GM18499 (cell line): ENCODE data around the gene TPM4.
"Not testable (repeated sequence)": the region's sequence is repeated elsewhere in the genome, so short reads cannot be mapped to it uniquely, and the experiment has no call there.

Source experiments
- ATAC-seq: cut with Tn5 transposase; IDR thresholded peaks from one replicate; pipeline ENCODE4 v1.9.1; 2021; ENCODE audit warnings: moderate number of reproducible peaks; ENCODE audit not compliant: insufficient read depth, unreplicated experiment

The TPM4 gene

DNA sequence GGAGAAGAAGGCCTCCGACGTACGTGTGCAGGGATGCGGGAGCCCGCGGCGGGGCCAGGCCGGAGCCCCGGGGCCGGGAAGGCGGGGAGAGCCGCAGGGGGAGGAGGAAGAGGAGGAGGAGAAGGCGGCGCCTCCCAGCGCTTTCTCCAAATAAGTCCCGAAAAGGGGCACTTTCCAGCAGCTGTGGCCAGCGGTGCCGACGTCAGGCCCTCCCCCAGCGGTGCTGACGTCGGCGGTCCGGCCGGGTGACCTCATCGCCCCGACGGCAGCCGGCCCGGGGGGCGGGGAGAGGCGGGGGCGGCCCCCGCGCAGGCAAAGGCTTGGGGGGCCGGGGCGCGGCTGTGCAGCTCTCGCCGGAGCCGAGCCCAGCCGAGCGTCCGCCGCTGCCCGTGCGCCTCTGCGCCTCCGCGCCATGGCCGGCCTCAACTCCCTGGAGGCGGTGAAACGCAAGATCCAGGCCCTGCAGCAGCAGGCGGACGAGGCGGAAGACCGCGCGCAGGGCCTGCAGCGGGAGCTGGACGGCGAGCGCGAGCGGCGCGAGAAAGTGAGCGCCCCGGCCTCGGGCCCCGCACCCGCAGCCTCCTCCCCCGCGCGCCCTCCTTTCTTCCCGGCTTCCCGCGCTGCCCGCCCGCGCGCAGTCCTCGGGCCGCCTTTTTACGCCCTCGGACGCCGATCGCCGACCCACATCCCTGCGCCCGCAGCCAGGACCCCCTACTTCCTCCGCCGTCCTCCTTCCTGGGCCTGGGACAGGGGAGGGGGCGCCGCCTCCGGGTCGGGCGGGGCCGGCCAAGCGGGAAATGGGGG lies at the start of gene TPM4:
Gene TPM4, plus strand, starts transcription at position 342 of the 804 bp plus-strand sequence. Its CDS starts 71 bp downstream, at position 413.
- no peak for ATAC-seq

DNA sequence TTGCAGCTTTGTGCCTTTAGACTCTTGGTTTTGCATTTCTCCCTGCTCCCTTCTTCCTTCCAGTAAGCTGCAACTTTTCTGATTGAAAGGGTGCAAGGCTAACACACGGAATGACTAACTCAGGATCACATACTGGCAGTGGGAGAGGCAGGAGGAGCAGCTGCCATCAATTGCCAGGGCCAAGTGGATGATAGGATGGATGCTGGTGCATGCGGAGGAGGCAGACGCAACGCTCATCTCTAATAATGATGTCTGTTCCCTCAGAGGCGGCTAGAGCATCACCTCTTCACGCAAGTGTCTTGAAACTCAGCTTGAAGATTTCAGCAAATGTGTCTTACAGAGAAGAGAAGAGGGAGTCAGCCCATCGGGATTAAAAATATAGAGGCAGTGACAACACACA lies 49.5 kb upstream of the TPM4 start:
- ATAC-seq = no peak

DNA sequence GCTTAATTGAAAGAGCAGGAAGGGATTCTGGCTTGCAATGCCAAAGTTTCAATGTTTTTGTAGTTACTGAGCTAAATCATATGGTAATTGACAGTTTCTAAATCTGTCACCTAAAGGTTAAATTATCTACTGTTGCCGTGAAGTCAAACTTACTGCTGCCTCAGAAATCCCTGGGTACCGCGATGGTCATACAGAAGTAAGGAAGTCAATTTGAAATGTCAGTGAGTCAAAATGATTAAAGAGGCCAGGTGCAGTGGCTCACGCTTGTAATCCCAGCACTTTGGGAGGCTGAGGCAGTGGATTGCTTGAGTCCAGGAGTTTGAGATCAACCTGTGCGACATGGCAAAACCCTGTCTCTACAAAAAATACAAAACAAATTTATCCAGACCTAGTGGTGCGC lies 48.8 kb upstream of the TPM4 start:
- no peak for ATAC-seq

DNA sequence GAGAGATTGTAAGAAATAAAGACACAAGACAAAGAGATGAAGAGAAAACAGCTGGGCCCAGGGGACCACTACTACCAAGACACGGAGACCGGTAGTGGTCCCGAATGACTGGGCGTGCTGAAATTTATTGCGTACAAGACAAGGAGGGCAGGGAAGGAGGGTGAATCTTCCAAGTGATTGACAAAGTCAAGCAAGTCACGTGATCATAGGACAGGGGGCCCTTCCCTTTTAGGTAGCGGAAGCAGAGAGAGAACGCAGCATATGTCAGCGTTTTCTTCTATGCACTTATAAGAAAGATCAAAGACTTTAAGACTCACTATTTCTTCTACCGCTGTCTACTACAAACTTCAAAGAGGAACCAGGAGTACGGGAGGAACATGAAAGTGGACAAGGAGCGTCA lies 46.1 kb upstream of the TPM4 start:
- ATAC-seq = not testable (repeated sequence)

DNA sequence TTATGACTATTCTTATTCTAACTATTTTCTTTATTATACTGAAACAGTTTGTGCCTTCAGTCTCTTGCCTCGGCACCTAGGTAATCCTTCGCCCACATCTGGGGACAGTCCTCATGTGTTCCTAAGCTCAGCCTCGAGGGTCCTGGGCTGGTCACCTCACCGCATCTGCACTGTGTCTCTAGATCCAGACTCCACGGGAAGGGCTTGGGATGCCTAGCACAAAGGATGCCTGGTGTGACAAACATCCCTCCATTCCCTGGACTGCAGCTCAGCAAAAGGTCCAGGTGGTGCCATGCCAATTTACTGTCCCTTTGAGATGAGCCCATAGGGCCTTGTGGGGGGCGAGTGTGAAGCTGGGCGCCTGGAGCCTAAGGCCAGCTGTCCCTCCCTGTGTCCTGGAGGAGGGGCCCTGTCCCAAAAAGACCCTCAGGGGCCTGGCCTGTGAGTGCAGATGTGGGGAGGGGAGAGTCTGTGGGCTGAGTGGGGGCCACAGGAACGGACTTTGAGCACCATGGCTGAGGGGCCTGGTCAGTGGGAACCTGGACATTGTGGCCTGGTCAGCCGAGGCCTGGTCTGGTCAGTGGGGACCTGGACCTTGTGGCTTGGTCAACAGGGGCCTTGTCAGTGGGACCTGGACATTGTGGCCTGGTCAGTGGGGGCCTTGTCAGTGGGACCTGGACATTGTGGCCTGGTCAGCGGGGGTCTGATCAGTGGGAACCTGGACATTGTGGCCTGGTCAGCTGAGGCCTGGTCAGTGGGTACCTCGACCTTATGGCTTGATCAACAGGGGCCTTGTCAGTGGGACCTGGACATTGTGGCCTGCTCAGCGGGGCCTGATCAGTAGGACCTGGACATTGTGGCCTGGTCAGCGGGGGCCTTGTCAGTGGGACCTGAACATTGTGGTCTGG lies 45.1 kb upstream of the TPM4 start:
- ATAC-seq = no peak

DNA sequence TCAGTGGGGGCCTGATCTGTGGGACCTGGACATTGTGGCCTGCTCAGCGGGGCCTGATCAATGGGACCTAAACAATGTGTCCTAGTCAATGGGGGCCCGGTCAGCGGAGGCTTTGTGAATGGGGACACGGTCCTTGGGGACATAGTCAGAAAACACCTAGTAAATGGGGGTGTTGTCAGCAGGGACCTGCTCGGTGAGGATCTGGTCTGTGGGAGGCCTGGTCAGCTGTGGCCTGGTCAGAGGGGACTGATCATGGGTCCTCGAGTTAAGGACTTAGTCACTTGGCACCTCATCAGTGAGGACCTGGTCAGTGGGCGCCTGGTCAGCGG lies 44.5 kb upstream of the TPM4 start:
- no peak for ATAC-seq

DNA sequence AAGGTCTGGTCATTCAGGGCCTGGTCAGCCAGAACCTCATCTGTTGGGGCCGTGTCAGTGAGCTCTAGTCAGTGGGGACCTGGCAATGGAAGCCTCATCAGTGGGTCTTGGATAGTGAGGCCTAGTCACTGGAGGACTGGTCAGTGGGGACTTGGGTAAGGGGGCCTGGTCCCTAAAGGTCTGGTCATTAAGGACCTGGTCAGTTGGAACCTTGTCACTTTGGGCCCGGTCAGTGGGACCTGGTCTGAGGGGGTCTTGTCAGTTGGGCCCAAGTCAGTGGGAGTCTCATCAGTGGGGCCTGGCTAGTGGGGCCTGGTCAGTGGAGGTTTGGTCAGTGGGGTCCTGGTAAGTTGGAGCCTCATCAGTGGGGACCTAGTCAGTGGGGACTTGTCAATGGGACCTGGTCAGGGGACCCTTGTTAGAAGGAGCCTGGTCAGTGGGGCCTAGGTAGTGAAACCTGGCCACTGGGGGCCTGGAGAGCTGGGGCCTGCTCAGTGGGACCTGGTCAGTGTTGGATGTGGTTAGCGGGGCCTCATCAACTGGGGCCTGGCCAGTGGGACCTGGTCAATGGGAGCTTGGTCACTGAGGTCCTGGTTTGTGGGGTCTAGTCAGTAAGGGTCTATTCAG lies 43.7 kb upstream of the TPM4 start:
- no peak for ATAC-seq

DNA sequence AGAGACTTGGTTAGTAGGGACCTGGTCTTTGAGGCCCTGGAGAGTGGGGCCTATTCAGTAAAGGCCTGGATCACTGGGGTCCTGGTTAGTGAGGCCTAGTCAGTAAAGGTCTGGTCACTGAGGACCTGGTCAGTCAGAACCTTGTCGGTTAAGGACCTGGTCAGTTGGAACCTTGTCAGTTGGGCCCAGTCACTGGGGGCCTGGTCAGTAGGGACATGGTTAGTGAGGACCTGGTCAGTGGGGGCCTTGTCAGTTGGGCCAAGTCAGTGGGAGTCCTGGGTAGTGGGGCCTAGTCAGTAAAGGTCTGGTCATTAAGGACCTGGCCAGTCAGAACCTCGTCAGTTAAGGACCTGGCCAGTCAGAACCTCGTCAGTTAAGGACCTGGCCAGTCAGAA lies 43.2 kb upstream of the TPM4 start:
- ATAC-seq = no peak

DNA sequence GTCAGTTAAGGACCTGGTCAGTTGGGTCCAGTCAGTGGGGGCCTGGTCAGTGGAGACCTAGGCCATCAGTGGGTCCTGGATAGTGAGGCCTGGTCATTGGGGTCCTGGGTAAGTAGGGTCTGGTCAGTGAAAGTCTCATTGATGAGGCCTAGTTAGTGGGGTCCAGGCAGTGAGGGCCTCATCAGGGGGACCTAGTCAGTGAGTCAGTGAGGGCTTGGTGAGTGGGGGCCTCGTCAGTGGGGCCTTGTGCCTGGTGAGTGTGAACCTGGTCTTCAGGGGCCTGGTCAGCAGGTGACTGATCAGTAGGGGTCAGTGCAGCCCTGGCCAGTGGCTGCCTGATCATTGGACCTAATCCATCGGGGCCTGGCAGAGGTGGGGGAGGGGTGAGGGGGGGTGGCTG lies 42.6 kb upstream of the TPM4 start:
- ATAC-seq = no peak

DNA sequence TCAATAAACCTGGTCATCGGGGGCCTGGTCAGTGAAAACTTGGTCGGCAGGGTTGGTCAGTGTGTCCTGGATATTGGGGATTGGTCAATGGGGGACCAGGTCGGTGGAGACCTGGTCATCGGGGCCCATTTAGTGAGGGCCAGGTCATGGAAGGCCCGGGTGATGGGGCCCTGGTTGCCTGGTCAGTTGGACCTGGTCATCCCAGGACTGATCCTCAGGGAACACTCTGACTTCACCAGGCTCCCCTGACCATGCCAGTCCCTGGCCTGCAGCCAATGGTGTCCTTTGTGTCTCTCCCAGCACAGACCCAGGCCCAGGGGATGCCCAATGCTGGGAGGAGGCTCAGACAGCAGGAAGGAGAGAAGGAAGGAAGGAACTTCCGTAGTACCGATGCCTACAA lies 42.1 kb upstream of the TPM4 start:
- ATAC-seq = no peak

DNA sequence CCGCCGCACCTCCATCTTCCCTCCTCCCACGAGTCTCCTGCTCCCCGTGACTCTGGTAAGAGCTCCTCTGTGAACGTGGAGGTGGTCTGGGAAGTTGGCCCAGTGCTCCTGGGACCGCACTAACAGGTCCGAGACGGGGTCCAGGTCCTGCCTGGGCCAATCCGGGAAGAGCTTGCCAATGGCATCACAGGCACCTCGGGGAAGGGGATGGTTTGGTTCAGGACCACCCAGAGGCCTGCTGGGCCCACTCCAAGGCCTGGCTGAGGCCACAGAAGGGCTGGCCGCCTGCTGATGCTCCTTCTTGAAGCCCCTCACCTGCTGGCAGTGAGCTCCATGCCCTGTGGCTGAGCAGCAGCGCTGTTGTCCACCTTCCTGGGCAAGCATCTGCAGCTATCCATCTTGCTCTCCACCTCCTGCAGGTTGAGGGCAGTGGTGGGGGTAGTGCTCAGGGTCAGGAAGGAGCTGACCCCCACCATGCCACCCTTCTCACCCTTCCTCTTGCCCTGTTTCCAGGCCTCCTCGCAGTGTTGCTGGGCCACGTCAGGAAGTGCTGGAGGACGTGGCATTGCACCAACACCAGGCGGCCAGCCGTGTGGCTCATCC lies 41.2 kb upstream of the TPM4 start:
- ATAC-seq = no peak

DNA sequence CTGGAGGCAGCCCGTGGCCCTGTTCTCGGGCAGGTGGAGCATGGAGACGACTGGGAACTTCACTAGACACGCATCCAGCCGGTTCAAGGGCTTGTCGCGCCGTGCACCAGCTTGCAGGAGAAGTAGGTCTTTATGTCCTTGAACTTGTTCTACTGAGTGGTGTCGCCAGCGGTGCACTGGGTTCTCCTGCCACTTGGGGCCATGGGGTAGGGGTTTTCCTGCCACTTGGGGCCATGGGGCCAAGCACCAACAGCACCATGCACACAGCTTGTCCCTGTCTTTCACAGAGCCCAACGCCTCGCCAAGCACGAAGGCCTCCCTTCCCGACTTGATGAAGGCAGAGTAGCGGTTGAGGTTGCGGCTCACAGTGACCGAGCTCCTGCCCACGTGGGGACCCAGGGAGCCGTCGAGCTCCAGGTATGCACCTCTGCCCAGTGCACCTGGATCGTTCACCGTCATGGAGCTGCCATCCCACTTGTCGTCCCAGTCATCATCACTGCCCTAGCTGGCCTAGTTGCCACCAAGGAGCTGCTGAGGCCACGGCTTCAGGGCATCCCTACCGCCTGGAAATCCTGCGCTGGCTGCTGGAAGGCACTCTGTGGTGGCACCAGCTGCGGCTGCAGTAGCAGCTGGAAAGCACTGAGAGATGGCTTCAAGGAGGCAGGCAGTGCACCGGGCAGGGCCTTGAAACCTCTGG lies 40.5 kb upstream of the TPM4 start:
- ATAC-seq = no peak

DNA sequence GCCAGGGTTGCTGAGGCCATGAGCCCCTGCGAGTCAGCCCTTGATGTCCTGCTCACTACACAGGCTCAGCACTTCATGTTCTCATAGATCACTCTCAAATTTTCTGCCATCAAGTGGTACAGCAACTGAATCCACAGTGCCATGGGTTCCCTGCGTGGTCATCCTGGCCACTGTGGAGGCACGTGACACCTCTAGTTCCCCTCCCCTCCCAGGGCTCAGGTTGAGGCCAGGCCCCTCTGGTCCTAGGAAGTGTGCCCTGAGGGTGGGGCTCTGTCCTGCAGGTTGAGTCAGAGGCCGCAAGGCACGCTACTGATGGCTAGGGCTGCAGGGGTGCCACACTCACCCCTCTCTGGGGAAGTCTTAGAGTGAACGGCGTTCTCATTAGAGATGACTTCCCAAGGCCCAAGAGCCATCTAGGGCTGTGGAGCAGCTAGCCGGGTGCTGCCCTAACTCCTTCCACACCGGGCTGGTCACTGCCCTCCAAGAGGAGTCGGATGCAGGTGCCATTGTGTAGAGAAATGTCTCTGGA lies 39.8 kb upstream of the TPM4 start:
- no peak for ATAC-seq

DNA sequence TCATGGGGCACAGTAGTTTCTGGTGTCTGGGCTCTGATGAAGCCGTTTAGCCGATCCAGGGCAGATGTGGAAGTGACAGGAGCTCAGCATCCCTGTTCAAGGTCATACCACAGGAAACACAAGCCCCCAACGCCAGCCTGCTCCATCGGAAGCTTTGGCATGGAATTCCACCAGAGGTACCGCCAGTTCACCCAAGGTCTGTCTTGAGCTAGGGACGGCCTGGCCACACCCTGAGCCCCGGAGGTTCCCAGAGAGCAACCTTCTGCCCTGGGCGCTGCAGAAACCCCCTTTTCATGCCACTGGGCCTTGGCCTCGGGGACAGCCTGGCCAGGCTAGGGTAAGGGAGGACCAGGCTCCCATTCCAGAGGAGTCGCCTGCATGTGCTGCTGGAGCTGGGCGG lies 39.4 kb upstream of the TPM4 start:
- ATAC-seq = no peak

DNA sequence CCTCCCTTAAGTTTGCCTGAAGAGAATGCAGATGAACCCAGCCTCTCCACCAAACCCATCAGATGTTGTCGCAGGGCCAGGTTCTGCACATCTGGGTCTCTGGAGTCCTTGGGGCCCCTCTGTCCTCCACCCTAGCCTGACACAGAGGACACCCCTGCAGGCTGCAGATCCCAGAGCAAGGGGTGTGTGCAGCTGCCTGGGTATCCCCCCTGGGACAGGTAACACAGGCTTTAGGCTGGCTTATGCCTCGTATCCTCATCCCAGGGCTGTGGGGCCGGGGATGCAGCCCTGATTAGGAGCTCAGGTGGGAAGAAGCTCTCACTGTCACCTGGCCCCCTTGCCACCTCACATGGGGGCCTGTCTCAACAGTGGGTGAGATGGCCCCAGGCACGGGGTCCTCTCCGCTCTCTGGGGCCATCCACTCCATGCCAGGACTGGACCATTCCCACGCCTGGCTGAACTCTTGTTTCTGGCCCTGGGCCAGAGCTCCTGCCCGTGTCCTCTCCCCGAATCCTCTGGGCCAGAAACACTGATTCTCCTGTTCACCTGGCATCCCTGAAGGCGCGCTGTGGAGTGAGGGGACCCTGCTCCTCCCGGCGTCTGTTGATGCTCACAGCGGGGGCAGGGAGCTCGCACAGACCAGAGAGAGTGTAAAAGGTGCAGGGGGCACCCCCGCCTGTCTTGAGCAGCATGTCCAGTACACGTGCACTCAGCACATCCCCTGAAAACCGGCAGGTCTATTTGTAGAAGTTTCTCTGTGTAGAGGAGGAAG lies 38.7 kb upstream of the TPM4 start:
- no peak for ATAC-seq

DNA sequence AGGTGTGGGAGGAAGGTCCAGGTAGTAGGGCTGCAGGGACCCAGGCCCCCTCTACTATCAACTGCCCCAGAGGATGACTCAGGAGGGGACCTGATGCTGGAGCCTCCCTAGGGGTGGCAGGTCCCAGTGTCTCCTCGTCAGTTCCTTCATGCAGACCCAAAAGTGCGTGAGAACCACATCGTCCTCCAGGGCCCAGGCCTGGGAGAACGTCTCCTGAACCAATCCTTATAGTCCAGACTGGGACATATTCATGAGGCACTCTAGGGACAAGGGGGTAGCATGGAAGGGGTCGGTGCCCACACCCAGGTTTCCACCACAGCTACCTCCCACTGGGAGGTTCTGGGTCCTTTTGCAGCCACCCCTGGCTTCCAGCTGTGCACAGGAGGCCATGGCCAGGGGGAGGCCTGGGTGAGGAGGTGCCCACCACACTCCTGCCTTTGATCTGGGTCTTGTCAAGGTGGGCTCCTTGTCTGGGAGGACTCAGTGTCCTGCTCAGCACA lies 38.0 kb upstream of the TPM4 start:
- no peak for ATAC-seq

DNA sequence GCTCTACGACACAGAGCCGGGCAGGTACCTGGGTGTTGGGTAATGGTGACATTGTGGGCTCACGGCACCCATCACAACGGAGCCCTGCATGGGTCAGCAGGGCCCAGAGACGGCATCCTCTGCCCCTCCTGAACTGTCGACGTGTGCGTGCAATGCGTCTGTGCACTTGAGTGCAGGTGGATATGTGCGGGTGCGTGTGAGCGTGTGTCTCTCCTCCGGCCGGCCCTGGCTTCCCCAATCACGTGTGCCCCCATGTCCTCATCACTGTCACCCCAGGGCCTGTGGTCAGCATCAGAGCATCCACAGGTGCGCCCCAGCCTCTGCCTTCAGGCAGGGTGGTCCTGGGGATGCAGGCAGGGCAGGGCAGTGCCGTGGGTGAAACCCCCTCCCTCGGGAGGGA lies 37.2 kb upstream of the TPM4 start:
- ATAC-seq = no peak

DNA sequence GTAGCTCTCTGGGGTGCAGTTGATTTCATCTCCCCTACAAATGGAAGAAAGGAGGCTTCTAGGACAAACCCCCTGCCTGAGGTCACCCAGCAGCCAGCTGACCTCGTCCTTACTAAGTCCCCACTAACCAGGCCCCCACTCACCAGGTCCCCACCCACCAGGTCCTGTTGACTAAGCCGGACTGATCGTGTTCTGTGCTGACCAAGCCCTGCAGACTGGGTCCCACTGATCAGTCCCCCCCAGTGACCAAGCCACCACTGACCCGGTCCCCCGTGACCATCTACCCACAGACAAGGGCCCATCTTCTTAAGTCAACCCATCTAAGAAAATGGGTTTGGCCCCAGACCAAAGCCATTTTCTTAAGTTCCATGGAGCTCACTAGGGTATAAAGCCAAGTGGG lies 36.8 kb upstream of the TPM4 start:
- no peak for ATAC-seq

DNA sequence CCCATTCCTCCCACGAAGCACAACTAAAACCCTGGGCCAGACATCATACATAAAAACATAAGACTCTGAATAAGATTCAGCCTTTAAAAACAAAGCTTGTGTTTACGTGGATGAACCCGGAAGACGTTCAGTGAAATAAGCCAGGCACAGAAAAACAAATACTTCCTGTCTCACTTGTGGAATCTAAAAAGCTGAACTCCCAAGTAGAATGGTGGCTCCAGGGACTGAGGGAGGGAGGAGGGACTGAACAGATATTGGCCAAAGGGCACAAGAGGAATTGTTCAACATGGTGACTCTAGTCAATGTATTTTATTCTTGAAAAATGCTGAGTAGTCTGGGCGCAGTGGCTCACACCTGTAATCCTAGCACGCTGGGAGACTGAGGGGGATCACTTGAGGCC lies 35.7 kb upstream of the TPM4 start:
- ATAC-seq = no peak
